HFF-Myc (cell line): ENCODE measurements around the gene GATAD2A.

Source experiments
- DNase-seq: peaks from one replicate; pipeline ENCODE4 v3.0.0-alpha.2; 2011; ENCODE audit warnings: low read depth; ENCODE audit errors: extremely low read depth
- H3K4me3 ChIP-seq: replicated peaks from 2 replicates; pipeline ENCODE4 v1.5.1; 2011; ENCODE audit warnings: low read depth, mild to moderate bottlenecking, control low read depth, low read length
- CTCF ChIP-seq: IDR thresholded peaks from 2 replicates; pipeline ENCODE4 v1.5.1; 2012; ENCODE audit warnings: mild to moderate bottlenecking, low read depth, low read length, control low read depth; ENCODE audit errors: missing control alignments

GATAD2A gene

DNA sequence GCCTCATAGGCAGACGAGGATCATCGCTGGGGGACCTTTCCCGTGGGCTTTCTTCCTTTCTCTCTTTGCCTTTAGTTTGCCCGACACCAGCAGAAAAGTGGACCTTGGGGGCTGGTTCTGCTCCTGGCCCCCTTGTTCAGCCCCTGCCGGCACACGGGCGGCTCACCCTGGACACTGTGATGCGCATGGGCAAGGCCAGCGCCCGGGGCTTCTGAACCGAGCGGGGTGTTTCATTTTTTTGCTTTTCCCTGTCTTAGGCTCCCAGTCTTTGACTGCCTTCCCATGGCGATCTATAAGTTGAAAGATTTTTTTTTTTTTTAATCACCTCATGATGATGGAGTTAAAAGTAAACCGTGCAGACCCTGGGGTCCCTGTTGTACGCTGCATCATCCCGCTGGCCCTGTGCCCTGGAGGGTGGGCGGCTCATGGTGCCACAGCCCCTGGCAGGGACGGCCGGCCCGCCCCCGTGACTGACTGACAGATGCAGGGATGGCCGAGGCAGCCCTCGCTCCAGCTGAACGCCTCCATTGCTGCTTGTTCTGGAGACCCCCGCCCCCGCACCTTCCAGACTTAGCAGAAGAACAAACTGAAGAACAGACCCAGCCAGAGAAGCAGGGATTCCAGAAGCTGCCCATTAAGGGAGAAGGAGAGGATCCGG, 100.3 kb downstream of the GATAD2A start:
- DNase-seq = no peak
- no peak overlapping the region for H3K4me3 ChIP-seq
- TF ChIP-seq CTCF = no peak

DNA sequence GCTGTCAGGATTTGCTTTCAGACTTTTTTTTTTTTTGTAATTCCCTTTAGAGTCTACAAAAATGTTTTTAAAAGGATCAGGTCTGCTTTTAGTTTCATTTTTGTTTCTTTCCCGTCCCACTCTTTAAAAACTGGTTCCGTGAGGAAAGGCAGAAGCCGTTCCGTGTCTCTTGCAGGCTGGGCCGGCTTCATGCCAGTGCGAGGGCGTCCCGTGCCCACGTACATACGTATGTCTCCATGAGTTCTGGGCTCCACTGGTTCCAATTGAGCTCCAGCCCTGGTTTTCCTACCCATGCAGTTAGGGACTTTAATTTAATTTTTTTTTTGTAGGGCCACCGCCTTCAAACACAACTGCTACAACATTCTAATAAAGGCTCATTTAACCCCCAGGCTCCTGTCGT, 101.1 kb downstream of the GATAD2A start:
- no peak overlapping the region for H3K4me3 ChIP-seq
- no peak for DNase-seq
- TF ChIP-seq CTCF = no peak

DNA sequence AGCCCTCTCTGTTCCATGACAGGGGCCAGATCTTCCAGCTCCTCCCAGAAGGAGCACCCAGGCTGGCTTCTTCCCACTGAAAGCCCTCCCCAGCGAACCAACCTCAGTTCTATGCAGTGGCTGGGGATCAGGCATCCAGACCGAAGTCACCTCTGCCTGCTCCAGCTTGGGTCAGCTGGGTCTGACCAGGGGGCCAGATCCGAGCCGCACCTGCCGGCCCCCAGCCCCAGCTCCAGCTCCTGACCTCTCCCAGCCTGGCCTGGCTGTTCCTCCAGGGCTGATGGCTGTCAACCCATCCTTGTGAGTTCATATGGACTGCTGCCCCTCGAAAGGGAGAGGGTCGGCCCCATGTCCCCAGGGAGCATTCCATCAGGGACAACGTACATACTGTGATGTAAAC, 101.9 kb downstream of the GATAD2A start:
- no peak for DNase-seq
- no peak overlapping the region for H3K4me3 ChIP-seq
- TF ChIP-seq CTCF = no peak

DNA sequence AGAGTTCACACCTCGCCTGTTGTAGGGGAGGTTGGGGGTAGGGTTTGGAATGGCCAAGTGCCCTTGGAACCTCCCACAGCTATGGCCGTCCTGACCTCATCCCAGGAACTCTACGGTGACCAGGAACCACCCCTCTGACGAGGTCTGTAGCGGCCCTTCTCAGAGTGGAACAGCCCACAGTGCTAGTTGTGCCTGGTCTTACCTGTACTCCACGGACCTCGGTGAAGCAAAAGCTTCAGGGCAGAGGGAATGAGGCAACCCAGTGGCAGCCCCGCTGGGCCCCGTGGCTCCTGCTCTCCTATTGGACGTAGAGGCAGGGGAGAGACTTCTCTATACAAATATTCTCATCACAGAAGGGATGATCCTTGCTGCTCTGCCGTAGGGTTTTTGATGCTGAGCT, 102.7 kb downstream of the GATAD2A start:
- DNase-seq = no peak
- H3K4me3 ChIP-seq = no peak overlapping the region
- no peak for TF ChIP-seq CTCF

GRCh38 chr19:19510432-19510831, 105.0 kb downstream of the GATAD2A start:
- DNase-seq = no peak
- no peak for TF ChIP-seq CTCF
- H3K4me3 ChIP-seq = no peak overlapping the region

- no peak for DNase-seq
- no peak for TF ChIP-seq CTCF
- H3K4me3 ChIP-seq = no peak overlapping the region
These were observed 108.2 kb downstream of the GATAD2A start for GRCh38 chr19:19513682-19514081.

DNA sequence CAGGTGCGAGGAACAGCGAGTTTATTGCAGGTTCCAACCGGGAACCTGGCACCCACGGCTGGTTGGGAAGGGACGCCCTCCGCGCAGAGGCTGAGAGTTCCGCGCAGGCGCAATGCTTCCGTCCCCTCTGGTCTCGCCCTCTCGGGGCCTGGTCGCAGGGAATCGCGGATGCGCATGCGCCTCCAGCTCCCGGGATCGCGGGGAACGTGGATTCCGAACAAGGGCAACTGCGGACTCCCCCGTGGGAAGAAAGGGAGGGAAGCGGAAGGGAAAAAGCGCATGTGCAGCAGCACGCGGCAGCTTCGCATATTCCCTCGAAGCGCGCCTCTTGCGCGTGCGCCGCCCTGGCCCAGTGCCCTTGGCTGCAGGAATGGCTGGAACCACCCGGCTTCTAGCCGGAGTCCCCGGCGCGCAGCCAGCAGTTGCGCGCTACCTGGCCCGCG, 108.8 kb downstream of the GATAD2A start:
- DNase-seq = no peak
- no peak overlapping the region for H3K4me3 ChIP-seq
- TF ChIP-seq CTCF = no peak
